Activated CD4-positive, CD25-positive, alpha-beta regulatory T cell treated with anti-CD3 and anti-CD28 coated beads, Interleukin-2, amount 50 U/mL, for 16 hours (primary cell): ENCODE measurements around the gene NRXN3.
A peak's percentile ranks its signal among the peaks of the same experiment; 100 is the strongest.
"Not testable (repeated sequence)": the region's sequence is repeated elsewhere in the genome, so short reads cannot be mapped to it uniquely, and the experiment has no call there.

Experiments used
- DNase-seq: peaks from one replicate; pipeline ENCODE4 v3.0.0-alpha.2; 2020; ENCODE audit warnings: low read depth, low spot score

The NRXN3 gene

DNA sequence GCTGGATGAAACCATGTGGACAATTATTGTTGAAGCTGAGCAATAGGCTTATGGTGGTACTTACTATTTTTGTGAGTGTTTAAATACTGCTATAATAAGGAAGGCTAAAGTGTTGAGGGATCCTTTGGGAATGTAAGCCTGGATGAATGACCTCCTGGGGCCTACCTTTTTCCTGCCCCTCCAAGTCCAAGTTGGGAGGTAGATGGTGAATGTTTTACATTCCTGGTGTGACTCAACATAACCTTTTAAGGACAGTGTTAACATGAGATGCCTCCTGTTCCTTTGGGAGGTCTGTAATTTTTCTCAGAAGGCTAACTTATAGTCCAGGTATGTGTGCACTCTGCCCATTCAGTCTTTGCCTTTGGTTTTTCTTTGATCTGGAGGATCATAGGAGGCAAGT, 315.9 kb downstream of the NRXN3 start:
- no peak for DNase-seq

DNA sequence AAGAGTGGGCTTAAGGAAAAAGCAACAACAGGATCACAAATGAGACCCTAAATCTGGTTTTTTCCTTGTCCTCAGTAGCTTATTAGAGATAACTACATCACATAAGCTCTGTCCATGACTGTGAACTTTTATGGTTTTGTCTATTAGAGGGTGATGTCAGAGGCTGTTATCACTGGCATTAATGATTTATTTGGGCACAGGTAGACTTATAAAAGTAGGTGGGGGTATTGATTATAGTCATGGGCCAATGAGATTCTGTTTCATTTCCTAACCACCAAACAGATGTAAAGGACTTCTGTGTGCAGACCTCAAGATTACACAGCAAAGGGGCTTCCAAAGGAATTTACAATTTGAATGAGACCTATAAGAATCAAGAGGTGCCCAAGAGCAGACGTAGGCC, 316.4 kb downstream of the NRXN3 start:
- DNase-seq: no peak

DNA sequence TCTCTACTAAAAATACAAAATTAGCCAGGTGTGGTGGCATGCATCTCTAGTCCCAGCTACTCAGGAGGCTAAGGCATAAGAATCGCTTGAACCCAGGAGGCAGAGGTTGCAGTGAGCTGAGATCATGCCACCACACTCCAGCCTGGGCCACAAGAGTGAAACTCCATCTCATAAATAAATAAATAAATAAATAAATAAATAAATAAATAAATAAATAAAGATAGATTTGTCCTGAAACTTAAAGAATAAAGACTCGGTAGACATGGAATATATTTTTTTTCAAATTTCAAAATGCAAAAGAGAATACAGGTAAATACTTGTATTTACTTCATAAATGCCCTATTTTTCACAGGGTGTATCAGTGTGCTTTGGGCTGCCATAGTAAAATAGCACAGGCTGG, 317.4 kb downstream of the NRXN3 start:
- not testable (repeated sequence) for DNase-seq

DNA sequence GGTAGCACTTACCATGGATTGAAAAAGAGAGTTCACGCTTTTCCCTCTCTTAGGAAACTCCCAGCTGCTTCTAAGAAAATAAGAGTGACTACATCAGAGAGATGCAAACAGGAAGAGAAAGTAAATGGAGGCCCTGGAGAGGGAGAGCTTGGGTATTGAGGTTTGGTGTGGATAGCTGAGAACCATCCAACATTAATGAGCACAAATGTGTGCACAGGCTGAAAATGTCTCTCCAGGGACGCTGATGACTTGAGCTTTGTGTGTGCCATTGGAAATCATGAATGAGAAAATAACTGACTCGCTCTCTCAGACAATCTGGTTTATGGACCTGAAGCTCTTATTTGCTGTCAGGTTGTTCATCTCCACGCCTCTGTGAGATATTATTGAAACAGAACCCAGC, 318.8 kb downstream of the NRXN3 start:
- no peak for DNase-seq

DNA sequence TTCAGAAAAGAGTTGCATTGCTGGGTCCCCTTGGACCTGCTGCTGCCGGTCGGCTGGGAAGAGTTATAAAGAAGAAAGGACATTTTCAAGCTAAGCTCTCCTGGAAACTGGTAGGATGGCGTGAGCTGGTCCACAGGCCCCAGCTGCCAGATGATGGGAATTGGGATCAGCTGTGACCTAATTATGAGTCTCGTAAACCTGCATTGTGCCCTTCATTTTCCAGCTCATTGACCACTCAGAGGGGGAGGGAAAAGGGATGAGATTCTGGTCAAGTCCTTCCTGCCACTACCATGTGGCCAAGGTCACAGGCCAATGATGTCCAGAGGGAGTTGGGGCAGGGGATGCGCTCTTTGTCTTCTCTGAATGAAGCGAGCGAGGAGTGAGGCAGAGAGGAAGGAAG, 320.9 kb downstream of the NRXN3 start:
- DNase-seq: no peak

DNA sequence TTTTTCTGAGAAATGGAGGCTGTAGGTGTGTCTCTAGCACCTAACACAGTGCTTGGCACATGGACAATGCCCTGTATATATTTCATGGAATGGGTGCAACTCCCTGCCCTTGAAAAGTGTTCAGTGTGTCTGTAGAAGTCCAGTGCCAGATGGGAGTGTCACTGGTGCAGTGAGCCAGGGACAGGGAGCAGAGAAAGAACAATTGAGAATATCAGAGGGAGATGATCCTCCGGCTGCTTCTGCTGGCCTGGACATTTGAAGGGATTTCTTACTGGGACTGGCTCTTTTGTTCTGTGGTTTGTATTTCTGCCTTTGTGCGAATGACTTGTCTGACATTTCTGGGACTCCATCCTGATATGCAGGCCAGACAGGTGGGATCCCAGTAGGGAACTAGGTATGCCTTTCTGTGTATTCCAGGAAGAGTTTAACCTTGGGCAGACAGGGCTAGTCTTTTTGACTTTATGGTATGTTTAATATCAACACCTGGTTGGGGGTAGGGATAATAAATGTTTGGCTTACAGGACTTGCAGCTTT, 328.0 kb downstream of the NRXN3 start:
- no peak for DNase-seq

DNA sequence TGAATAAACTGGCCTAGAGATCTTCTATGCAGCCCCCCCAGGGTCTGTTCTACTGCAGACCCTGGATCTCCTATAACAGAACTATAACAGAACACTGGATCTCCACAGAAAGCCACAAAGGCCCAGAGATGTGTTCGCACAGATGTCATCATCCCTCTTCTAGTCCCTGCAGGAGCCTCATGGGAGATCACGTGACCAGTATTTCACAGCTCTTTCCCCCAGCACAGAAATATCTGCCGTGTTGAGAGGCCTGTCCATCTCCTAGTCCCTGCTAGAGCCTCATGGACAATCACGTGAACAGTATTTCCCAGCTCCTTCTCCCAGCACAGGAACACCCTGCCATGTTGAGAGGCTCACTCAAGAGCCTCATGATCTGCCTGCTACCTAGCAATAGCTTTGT, 331.7 kb downstream of the NRXN3 start:
- DNase-seq: no peak

DNA sequence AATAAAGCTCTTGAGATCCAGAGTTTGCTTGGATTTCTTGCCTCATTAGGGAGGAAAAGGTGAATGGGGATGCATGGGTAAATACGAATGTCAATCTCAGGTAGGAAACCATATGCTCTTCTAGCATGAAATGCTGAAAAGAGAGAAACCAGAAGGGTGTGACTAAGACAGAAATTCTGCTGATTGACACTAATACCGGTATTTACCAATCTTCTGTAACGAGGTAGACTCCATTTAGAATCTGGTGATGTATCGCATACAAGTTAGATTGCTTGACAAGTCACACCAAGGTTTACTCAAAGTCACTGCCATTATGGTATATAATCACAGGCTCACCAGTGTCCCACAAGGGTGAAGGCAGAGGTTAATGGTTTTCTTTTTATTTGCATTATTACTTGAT, 337.9 kb downstream of the NRXN3 start:
- no peak for DNase-seq

DNA sequence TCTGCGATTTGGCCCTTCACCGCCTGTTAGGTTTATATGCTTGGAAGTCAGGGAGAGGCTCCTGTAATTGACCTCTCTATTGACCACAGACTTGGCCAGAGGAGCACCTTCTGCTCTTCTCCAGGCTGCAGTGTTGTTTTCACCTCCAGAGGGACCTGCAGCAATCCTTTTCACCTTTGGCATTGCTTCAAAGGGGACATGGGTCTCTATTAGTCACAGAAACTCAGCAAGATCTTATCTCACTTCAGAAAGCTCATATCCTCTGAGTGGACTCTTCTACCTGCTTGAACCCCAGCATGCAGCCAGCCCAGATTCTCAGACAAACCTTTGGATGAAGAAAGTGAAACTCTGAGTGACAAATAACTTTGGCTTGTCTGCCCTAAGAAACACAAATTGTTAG, 339.3 kb downstream of the NRXN3 start:
- no peak for DNase-seq

DNA sequence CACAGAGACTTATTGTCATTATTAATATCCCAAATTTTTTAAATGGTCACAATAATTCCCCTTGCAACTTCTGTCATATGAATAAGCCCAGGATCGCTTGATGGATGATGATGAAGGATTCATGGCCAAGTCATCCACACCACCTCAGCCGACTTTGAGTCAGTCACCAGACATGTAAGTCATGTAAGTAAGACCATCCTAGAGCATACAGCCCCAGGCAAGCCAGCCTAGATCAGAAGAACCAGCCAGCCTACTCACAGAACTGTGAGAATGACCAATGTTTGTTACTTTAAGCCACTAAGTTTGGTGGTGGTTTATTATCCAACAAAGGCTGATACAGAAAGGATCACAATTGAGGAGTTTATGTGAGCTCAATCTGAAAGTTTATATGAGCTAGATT, 341.8 kb downstream of the NRXN3 start:
- DNase-seq: no peak

DNA sequence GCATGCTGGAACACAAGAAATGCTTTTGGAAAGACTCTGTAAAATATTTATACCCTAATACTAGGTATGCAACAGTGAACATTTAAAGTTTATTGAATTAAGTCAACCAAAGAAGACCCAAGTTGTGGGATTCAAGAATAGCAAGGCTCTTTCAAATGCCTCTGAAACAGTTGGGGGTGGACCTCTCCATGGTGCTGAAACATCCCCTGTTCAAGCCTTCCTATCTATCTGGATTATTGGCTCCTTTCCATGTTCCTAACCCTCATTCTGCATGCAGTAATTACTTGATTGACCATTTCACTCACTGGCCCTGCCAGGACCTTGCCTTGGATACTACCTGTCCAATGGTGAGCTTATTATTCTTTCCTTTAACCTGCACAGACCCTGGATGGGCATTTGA, 349.7 kb downstream of the NRXN3 start:
- no peak for DNase-seq

DNA sequence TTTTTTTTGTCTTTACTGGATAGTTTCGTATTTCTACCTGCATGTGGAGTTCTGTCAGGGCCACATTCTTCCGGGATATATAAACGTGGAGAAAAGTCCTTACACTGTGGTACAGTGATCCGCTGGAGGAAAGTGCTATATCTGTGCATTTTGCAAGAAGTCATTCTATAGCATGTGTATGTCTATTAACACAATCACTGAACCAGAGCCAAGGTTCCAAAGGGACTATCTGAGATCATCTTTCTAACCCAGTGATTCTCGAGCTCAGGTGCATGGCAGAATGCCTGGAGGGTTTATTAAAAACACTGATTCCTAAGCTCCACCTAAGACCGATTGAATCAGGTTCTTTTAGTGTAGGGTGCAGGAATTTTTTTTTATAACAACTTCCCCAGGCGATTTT, 354.0 kb downstream of the NRXN3 start:
- DNase-seq: no peak

DNA sequence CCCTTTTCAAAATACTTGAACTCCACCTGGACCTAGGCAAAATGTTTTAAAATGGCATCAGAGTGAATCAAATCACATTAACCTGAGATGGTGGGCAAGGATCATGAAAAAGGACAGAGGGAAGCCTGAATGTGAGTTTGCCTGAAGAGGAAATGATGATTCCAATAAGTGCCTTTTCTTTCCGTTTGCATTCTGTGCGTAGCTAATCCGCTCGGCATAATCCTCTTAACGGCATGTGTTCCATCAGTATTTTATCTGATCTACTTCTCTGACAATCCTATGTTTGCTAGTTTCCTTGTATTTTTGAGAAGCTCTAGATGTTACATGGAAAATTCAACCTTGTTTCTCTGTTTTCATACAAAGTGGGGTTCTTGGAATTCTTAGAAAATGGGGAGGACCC, 354.6 kb downstream of the NRXN3 start:
- no peak for DNase-seq

DNA sequence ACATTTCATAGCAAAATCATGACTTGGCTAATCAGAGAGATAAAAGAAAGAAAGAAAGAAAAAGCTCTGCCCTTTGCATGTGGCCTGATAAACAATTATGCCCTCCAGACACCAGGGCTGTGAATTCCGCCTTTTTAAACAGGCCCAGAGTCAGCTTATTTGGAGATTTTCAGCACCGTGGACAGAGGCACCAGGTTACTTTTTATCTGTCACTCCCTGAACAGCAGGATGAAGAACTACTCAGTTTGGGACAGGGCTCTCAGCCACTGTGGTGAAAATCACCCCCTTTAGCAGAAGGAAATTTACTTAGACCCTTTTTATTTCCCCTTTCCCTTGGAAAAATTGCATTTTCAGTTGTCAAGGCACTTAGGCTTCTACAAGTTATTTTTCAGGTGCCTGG, 359.9 kb downstream of the NRXN3 start:
- DNase-seq: no peak

DNA sequence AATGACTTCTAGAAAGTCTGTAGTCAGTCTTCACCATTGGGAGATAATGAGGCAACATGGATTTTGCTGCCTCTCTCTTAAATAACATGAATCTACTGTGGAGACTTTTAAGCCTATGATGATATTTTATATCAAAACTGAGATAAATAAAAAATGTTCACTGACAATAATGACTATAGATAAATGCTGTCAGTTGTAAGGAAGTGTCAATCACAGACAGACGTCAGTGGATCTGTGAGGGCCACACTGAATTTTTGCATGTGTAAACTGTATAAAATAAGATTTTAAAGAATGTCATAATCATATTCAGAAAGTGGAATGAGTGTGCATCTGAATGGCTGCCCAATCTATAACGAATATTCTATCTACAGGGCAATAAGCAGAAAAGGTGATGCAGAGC, 364.0 kb downstream of the NRXN3 start:
- no peak for DNase-seq

DNA sequence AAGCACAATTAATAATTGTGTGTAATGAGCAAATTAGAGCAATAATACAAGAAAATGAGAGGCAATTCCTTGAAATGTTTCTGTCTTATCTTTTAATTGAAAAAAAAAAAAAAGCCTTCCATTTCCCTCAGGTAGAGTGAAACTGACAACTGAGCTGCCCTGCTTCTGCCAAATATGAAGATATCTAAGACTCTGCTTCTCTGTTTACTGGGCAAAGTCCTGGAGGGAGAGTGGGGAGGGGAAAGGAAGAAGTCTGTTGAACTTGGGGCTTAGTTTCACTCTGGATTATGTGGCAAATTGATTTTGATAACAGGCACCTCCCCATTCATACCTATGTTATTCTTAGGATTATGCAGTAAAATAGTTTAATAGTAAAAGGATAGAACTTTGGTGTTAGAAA, 364.9 kb downstream of the NRXN3 start:
- no peak for DNase-seq

DNA sequence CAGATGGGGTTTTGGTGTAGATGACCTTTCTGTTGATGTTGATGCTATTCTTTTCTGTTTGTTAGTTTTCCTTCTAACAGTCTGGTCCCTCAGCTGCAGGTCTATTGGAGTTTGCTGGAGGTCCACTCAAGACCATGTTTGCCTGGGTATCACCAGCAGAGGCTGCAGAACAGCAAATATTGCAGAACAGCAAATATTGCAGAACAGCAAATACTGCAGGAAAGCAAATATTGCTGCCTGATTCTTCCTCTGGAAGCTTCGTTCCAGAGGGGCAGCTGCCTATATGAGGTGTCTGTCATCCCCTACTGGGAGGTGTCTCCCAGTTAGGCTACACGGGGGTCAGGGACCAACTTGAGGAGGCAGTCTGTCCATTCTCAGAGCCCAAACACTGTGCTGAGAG, 371.6 kb downstream of the NRXN3 start:
- DNase-seq: not testable (repeated sequence)

DNA sequence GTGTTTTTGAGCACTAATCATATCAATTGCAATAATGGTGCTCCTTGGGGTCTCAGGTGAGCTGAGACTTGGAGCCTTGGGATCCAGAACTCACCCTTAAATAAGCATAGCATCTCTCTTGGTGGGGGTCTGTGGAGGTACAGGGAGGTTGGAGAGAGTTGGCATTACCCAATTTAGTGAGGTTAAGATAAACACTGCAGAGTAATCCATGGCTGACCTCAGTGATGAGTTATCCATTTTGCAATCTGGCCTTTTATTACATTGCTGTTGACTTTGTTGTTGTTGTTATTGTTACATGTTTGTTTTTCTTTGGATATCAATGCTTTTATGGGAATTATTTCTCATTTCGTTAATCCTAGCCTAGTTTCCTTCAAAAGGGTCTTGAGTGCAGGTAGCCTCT, 373.3 kb downstream of the NRXN3 start:
- no peak for DNase-seq

DNA sequence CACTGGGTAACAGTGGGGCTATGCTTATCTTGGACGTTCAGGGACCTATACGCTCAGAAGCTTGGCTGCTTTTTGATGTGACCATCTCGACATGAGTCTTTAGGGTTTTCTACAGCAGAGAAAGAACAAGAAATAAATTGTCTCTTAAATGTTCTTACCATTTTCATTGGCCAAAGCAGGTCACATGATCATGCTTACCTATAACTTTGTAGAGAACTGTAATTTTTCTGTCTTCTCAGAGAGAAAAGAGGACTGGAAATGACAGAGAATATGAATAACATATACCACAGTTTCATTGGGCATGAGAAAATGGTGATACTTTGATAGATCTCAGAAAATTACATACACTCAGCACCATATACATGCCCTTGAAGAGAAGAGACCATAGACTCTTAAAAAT, 390.9 kb downstream of the NRXN3 start:
- DNase-seq: no peak

DNA sequence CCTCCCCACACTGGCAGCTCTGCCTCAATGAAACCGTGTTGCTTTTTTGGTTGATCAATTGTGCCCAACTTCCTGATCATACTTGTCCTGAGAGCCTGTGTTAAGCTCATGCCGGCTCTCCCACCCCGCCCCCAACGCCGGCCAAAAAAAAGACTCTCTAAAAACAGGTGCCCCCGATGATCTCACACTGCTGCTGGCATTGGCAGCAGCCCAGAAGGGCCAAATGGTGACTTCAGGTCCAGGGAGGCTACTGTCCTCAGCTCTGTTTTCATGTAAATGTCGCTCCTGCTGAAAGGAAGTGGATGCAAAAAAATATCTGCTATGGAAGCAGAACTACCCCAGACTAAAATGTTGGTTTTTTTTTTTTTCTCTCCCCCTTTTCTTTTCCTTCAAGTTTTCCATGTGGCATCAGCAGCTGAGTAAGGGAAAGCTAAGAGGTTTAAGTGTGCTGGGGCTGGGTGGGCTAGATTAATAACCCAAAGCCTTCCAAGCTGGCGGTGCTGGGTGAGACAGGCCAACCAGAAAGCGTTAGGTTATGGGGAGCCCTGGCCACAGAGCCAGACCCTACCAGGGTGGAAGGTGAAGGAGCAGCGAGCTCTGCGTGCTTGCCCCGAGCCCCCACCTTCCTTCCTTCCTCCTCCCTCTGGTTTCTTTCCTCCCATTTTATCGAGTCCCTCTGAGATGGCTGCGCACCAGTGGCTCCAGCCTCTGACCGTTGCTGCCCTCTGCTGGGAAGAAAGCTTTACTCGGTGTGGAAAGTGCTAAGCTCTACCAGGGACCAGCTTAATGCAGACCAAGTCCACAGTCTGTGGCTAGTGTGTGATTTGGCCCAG, 396.1 kb downstream of the NRXN3 start:
- DNase-seq: peak; percentile 13

DNA sequence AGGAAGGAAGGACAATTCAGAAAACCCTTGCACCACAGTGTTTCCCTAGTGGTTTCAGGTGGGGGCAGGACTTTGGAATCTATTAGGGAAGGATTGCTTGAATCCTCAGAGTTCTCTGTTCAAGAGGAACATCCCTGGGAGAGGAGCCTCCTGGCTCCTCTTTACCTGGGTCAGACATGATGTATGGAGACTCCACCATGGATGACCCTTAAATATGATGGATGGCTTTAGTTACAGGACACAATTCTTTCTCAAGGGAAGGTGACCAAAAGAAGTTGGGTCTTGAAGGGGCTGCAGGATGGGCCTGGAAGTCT, 396.6 kb downstream of the NRXN3 start:
- no peak for DNase-seq

DNA sequence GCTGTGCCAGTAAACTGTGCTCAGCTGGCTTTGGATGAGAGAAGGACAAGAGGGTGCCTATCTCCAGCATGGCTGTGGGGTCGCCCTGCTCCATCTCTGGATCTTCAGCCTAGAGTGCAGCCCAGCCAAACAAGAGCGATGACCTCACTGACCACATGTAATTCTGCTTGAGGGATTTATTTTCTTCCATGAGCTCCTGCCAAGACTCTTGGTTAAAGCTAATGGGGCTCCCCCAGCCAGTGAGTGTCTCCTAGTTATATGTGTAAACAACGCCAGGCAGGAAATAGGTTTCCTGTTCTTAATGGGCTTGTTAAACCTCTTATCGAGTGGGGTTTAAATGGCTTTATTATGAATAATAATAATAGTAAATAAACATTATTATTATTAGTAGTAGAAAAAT, 397.2 kb downstream of the NRXN3 start:
- no peak for DNase-seq

DNA sequence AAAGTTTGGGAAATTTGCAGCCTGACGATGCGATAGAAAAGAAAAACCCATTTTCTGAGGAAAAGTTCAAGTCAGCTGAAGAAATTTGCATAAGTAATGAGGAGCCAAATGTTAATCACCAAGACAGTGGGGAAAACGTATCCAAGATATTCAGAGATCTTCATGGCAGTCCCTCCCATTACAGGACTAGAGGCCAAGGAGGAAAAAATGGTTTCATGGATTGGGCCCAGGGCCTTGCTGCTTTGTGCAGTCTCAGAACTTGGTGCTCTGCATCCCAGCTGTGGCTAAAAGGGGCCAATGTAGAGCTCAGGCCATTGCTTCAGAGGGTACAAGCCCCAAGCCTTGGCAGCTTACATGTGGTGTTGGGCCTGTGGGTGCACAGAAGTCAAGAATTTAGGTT, 403.6 kb downstream of the NRXN3 start:
- not testable (repeated sequence) for DNase-seq
